HepG2 (cell line): ENCODE data around the gene FBF1. TPM values are rescaled to one million over a fixed set of nuclear protein-coding genes. Genes with fewer than 3 reads are reported as not detected.

Experiments
- ATAC-seq: fragments of 200-7000 bp; cut with Tn5 transposase; 3 replicates; pipeline ENCODE4 v1.9.1; 2020; ENCODE audit warnings: mild to moderate bottlenecking, moderate library complexity
- BruUV-seq: library from RNA; stranded (reverse); fragments of 400-500 nt; replicated peaks from 2 replicates; lab custom pipeline; 2021; lab: Mats Ljungman, UMichigan
- CTCF ChIA-PET: fragments of 300-600 bp; formaldehyde crosslinking; extraction: SDS; loops from one replicate; lab custom pipeline; 2021; ENCODE audit warnings: low total read pairs, inconsistent platforms, low intra/inter-chr PET ratio; lab: Yijun Ruan, JAX
- POLR2A ChIA-PET: fragments of 350-600 bp; sonication (Branson Sonifier 250); formaldehyde crosslinking; loops from one replicate; lab custom pipeline; 2020; ENCODE audit warnings: antibody characterized with exemption, inconsistent platforms; lab: Yijun Ruan, JAX
- DNase-seq: peaks from one replicate; pipeline ENCODE4 v3.0.0-alpha.2; 2015; ENCODE audit warnings: low spot score
- FAIRE-seq: peaks from 3 replicates; lab custom pipeline; 2011; peaks lifted over from hg19 to GRCh38; lab: Jason Lieb, UNC
- H2AFZ ChIP-seq: one replicate; pipeline ENCODE4 v1.6.1; 2011; ENCODE audit warnings: low read length, inconsistent platforms
- H3K27ac ChIP-seq: fragments of 300-600 bp; 3 replicates; pipeline ENCODE4 v1.8.0; 2011; ENCODE audit warnings: mixed run types, mild to moderate bottlenecking, mixed read lengths, low read length, inconsistent platforms; ENCODE audit not compliant: insufficient read depth; ENCODE audit errors: extremely low read length
- H3K27me3 ChIP-seq, 2 experiments: fragments of 200-600 bp in 1 of 2; 2 replicates in 1 of 2; 3 replicates in 1 of 2; pipeline versions ENCODE4 v1.6.0 to v1.8.0; 2011; ENCODE audit warnings: low read length in 2 of 2, mild to moderate bottlenecking in 2 of 2, moderate library complexity in 2 of 2, inconsistent platforms in 1 of 2; ENCODE audit not compliant: insufficient read depth in 2 of 2, control insufficient read depth in 1 of 2
- H3K36me3 ChIP-seq, 2 experiments: fragments of 200-600 bp in 1 of 2; replicated peaks in 1 of 2; 2 replicates in 1 of 2; 3 replicates in 1 of 2; pipeline versions ENCODE4 v1.5.1 to v1.8.0; 2011; ENCODE audit warnings: low read length in 2 of 2, inconsistent platforms in 1 of 2; ENCODE audit not compliant: insufficient read depth in 2 of 2, control insufficient read depth in 1 of 2
- H3K4me1 ChIP-seq: 2 replicates; pipeline ENCODE4 v1.5.1; 2012; ENCODE audit warnings: low read length, inconsistent platforms; ENCODE audit not compliant: insufficient read depth
- H3K4me2 ChIP-seq: 2 replicates; pipeline ENCODE4 v1.6.0; 2011; ENCODE audit warnings: low read depth, low read length, inconsistent platforms
- H3K4me3 ChIP-seq, 3 experiments: fragments of 200-600 bp in 1 of 3; sonication (generic), shearing (Covaris generic) in 1 of 3; replicated peaks in 1 of 3; 2 replicates each; pipeline ENCODE4 v1.5.1; 2011 to 2016; ENCODE audit warnings: low read length in 3 of 3, inconsistent platforms in 2 of 3, low read depth in 2 of 3, mild to moderate bottlenecking in 2 of 3, control low read depth in 1 of 3, mixed read lengths in 1 of 3; ENCODE audit not compliant: insufficient read depth in 1 of 3
- H3K79me2 ChIP-seq: one replicate; pipeline ENCODE4 v1.6.1; 2011; ENCODE audit warnings: low read length, inconsistent platforms; ENCODE audit not compliant: insufficient read depth
- H3K9ac ChIP-seq: 2 replicates; pipeline ENCODE4 v1.6.0; 2011; ENCODE audit warnings: mild to moderate bottlenecking, low read depth, low read length, inconsistent platforms; ENCODE audit not compliant: insufficient read depth
- H3K9me3 ChIP-seq: 2 replicates; pipeline ENCODE4 v1.5.1; 2012; ENCODE audit warnings: mild to moderate bottlenecking, low read length
- H4K20me1 ChIP-seq: 2 replicates; pipeline ENCODE4 v1.6.0; 2011; ENCODE audit warnings: inconsistent platforms, mild to moderate bottlenecking, low read length, moderate library complexity; ENCODE audit not compliant: insufficient read depth
- AGO2 ChIP-seq: fragments of 200-400 bp; formaldehyde crosslinking; optimal IDR thresholded peaks from 2 replicates; pipeline ENCODE3; 2017; ENCODE audit warnings: mild to moderate bottlenecking, low read depth, low read length, moderate library complexity
- FOXA3 ChIP-seq: IDR thresholded peaks from 2 replicates; pipeline ENCODE4 v1.6.1; 2016; ENCODE audit warnings: missing genetic modification reagents, missing compliant biosample characterization
- POLR2G ChIP-seq: fragments of 200-400 bp; formaldehyde crosslinking; IDR thresholded peaks from 2 replicates; pipeline ENCODE4 v1.6.1; 2018; ENCODE audit warnings: mild to moderate bottlenecking, low read depth, low read length, moderate library complexity
- RBM22 ChIP-seq: fragments of 200-400 bp; formaldehyde crosslinking; optimal IDR thresholded peaks from 2 replicates; pipeline ENCODE3; 2017; ENCODE audit warnings: mild to moderate bottlenecking, low read length, moderate library complexity
- REST ChIP-seq, 2 experiments: IDR thresholded peaks; 2 replicates each; pipeline ENCODE4 v1.6.1; 2011 to 2012; ENCODE audit warnings: low read length in 2 of 2, borderline replicate concordance in 1 of 2, low read depth in 1 of 2, mild to moderate bottlenecking in 1 of 2, moderate library complexity in 1 of 2
- SMAD9 ChIP-seq: sonication (generic); formaldehyde crosslinking; IDR thresholded peaks from 2 replicates; pipeline ENCODE4 v1.5.1; 2020; ENCODE audit warnings: mild to moderate bottlenecking, missing genetic modification reagents
- TEAD2 ChIP-seq: sonication (generic); formaldehyde crosslinking; IDR thresholded peaks from 2 replicates; pipeline ENCODE4 v1.9.0; 2021; ENCODE audit warnings: missing genetic modification reagents
- ZNF333 ChIP-seq: sonication (generic); formaldehyde crosslinking; IDR thresholded peaks from 2 replicates; pipeline ENCODE4 v1.4.0; 2020; ENCODE audit warnings: mild to moderate bottlenecking, missing genetic modification reagents, borderline replicate concordance
- WGBS: methylation state at CpG from one replicate; pipeline ENCODE4 v1.1.6; 2017; ENCODE audit warnings: low lambda C conversion rate; 5-methylcytosine and 5-hydroxymethylcytosine counted together
- in situ Hi-C: cut with HindIII; loops from 2 replicates; pipeline ENCODE4 v1.10.0; 2017; ENCODE audit warnings: low pct_unique_long_range_greater_than_20kb; ENCODE audit not compliant: extremely low pct_ligation_motif_present
- intact Hi-C: fragments of 100-400 bp; cut with micrococcal nuclease; formaldehyde crosslinking; loops from one replicate; pipeline ENCODE4 v1.10.0; 2022; ENCODE audit not compliant: unreplicated experiment
- polyA plus RNA-seq, 8 experiments: library from polyadenylated mRNA; depleted of rRNA in 3 of 8; stranded (reverse) in 7 of 8; unstranded in 1 of 8; fragments of >200 nt; fragmentation: Illumina TruSeq in 4 of 8; extraction: Trizol in 4 of 8; gene quantifications; 2 replicates each; pipeline versions ENCODE4 v1.2.1 to v1.2.3, GENCODE V29; 2011 to 2016; ENCODE audit warnings: low read depth in 4 of 8, missing spikeins in 1 of 8, mixed read lengths in 1 of 8; ENCODE audit not compliant: insufficient read depth in 1 of 8
- total RNA-seq, 5 experiments: library from RNA; depleted of rRNA; stranded (reverse); fragments of >200 nt; fragmentation: Illumina TruSeq; extraction: Trizol; gene quantifications; 2 replicates each; pipeline ENCODE4 v1.2.3, GENCODE V29; 2016; ENCODE audit warnings: low read depth in 1 of 5

The FBF1 gene
- total and polyA plus RNA-seq, 2 of the 13 experiments (the other 11 are each of a cell fraction or from before 2014, with no cell fraction given), result 2.4 to 8.1 TPM

GRCh38 chr17:75898065-75898464, 42.8 kb downstream of the FBF1 start:
- intact Hi-C loops (no loop called here), in situ Hi-C loops (no loop called here)
- Histone ChIP-seq H3K9me3 (no peaks in the 10 kb centered on the region), H3K9ac (no peak overlapping the region), H3K4me2 (no peak overlapping the region), H3K79me2 (peaks cover 16% of the 10 kb centered on the region), H3K36me3 (peaks cover 28 to 52% of the 10 kb centered on the region in 2 experiments), H2AFZ (no peak overlapping the region), H4K20me1 (no peaks in the 10 kb centered on the region), H3K27ac (no peak overlapping the region), H3K4me1 (peaks cover 41% of the 10 kb centered on the region), H3K27me3 (no peaks in the 10 kb centered on the region), H3K4me3 (no peak overlapping the region)
- no TSS peak for BruUV-seq
- TF ChIP-seq TEAD2 (no peak), RBM22 (peak; percentile 29), AGO2 (peak; percentile 45), SMAD9 (CRISPR knock-in tag) (no peak), FOXA3 (CRISPR knock-in tag) (no peak), ZNF333 (no peak), REST (IDR thresholded peaks at IDR 0.05; ENCODE audit: borderline replicate concordance in 1 of 2, low read depth in 1 of 2, low read length in 2 of 2) (no peak), POLR2G (no peak)
- ChIA-PET CTCF (no interaction called here), POLR2A (interaction anchor here (0.8 to 12.9 kb wide), 6 partner anchors 18 to 105 kb away, joined by 3 to 423 read pairs (median 6); partner anchors contain the start of genes CDK3, TRIM47 and WBP2)
- WGBS, result 92% methylated on average over 5 of the region's 8 CpGs
- ATAC-seq (no peak), DNase-seq (no peak), FAIRE-seq (no peak)
